ENCODE measurements around the gene GNB1L. TPM values are rescaled to one million over a fixed set of nuclear protein-coding genes. Genes with fewer than 3 reads are reported as not detected.
"Not testable (repeated sequence)": the region's sequence is repeated elsewhere in the genome, so short reads cannot be mapped to it uniquely, and the experiment has no call there.

GNB1L gene
- total and polyA plus RNA-seq, 9 of the 15 experiments (the other 6 are each of a cell fraction or from before 2014, with no cell fraction given): 0.56 to 50.5 (median 10.2) TPM

GRCh38 chr22:19792383-19792896, 62.2 kb downstream of the GNB1L start:
- H3K27ac ChIP-seq (ENCODE audit: extremely low read depth, low read depth, low read length); CTCF ChIA-PET (ENCODE audit: low intra/inter-chr PET ratio); DNase-seq (ENCODE audit: extremely low read depth in 1 of 4, low spot score in 3 of 4); H3K4me3 ChIP-seq; H3K79me2 ChIP-seq (ENCODE audit: control insufficient read depth, insufficient read depth, low read length); ATAC-seq; H3K9me3 ChIP-seq (replicated peaks; ENCODE audit: control insufficient read depth, insufficient read depth, low read depth, low read length); H3K36me3 ChIP-seq (ENCODE audit: control insufficient read depth, insufficient read depth, low read length); FAIRE-seq; H3K9me1 ChIP-seq (ENCODE audit: control insufficient read depth, insufficient read depth, low read length); intact Hi-C loops (cut with micrococcal nuclease); H4K20me1 ChIP-seq (replicated peaks; ENCODE audit: control insufficient read depth, insufficient read depth, low read length); H3K9ac ChIP-seq (ENCODE audit: insufficient read depth in 1 of 2, low read depth in 2 of 2, low read length in 2 of 2); H3K4me2 ChIP-seq (ENCODE audit: insufficient read depth, low read length); H3K27me3 ChIP-seq (ENCODE audit: control insufficient read depth in 2 of 2, insufficient read depth in 2 of 2, low read length in 2 of 2); H2AFZ ChIP-seq (ENCODE audit: low read depth, low read length); BruUV-seq (replicated peaks); in situ Hi-C loops (cut with MboI); TF ChIP-seq NR2C2 (tag; IDR thresholded peaks at IDR 0.05); CEBPG (tag; conservative IDR thresholded peaks at IDR 0.05 in 1 of 2, IDR thresholded peaks at IDR 0.05 in 1 of 2): not testable (repeated sequence)
- POLR2A ChIA-PET: interaction anchor here (0.9 to 16.8 kb wide), 7 partner anchors 9 to 39 kb away, joined by 3 to 205 read pairs (median 5); no protein-coding TSS in a partner anchor
- peaks cover 0 to 26% of the 10 kb centered on the region in 2 experiments; a peak in 1 of 5 replicates for H3K4me1 ChIP-seq (replicated peaks in 1 of 2; ENCODE audit: control insufficient read depth in 2 of 2, insufficient read depth in 2 of 2, low read length in 2 of 2)
- 60% methylated on average over 13 of the region's 13 CpGs for WGBS (ENCODE audit: insufficient coverage, low coverage, missing lambda C conversion rate)
- peak; percentile 83; the same call in 1 of the 2 replicates for TF ChIP-seq ZNF282 (CRISPR knock-in tag; IDR thresholded peaks at IDR 0.05)
- TF ChIP-seq NR3C1 (CRISPR knock-in tag; IDR thresholded peaks at IDR 0.05): 0 out of 2 replicates have a peak, but pooled peaks have one; percentile 43
- peak; percentile 46 for TF ChIP-seq ZNF124 (CRISPR knock-in tag; IDR thresholded peaks at IDR 0.05)
- TF ChIP-seq IRF2 (CRISPR knock-in tag; IDR thresholded peaks at IDR 0.05): peak; percentile 93
- peak; percentile 87; the same call in 1 of the 2 replicates for TF ChIP-seq ELK1 (CRISPR knock-in tag; IDR thresholded peaks at IDR 0.05)
- 0 out of 2 replicates have a peak, but pooled peaks have one; percentile 39 for TF ChIP-seq NR2C2 (CRISPR knock-in tag; IDR thresholded peaks at IDR 0.05)
- TF ChIP-seq, protein P1, sequence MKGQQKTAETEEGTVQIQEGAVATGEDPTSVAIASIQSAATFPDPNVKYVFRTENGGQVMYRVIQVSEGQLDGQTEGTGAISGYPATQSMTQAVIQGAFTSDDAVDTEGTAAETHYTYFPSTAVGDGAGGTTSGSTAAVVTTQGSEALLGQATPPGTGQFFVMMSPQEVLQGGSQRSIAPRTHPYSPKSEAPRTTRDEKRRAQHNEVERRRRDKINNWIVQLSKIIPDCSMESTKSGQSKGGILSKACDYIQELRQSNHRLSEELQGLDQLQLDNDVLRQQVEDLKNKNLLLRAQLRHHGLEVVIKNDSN (CRISPR knock-in tag; IDR thresholded peaks at IDR 0.05): peak; percentile 48; the same call in 1 of the 2 replicates
- TF ChIP-seq HDAC8 (tag; IDR thresholded peaks at IDR 0.05): 0 out of 2 replicates have a peak, but pooled peaks have one; percentile 36
- peak; percentile 42; the same call in 1 of the 2 replicates for TF ChIP-seq CEBPG (CRISPR knock-in tag; IDR thresholded peaks at IDR 0.05)
- TF ChIP-seq, protein P2, sequence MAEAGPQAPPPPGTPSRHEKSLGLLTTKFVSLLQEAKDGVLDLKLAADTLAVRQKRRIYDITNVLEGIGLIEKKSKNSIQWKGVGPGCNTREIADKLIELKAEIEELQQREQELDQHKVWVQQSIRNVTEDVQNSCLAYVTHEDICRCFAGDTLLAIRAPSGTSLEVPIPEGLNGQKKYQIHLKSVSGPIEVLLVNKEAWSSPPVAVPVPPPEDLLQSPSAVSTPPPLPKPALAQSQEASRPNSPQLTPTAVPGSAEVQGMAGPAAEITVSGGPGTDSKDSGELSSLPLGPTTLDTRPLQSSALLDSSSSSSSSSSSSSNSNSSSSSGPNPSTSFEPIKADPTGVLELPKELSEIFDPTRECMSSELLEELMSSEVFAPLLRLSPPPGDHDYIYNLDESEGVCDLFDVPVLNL (CRISPR knock-in tag; IDR thresholded peaks at IDR 0.05; ENCODE audit: low read depth): peak; percentile 78; the same call in 1 of the 2 replicates
- TF ChIP-seq, protein P3, sequence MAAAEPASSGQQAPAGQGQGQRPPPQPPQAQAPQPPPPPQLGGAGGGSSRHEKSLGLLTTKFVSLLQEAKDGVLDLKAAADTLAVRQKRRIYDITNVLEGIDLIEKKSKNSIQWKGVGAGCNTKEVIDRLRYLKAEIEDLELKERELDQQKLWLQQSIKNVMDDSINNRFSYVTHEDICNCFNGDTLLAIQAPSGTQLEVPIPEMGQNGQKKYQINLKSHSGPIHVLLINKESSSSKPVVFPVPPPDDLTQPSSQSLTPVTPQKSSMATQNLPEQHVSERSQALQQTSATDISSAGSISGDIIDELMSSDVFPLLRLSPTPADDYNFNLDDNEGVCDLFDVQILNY (CRISPR knock-in tag; IDR thresholded peaks at IDR 0.05): 0 out of 2 replicates have a peak, but pooled peaks have one; percentile 37
- TF ChIP-seq MAX (CRISPR knock-in tag; IDR thresholded peaks at IDR 0.05): peak; percentile 72
- TF ChIP-seq, protein P4, sequence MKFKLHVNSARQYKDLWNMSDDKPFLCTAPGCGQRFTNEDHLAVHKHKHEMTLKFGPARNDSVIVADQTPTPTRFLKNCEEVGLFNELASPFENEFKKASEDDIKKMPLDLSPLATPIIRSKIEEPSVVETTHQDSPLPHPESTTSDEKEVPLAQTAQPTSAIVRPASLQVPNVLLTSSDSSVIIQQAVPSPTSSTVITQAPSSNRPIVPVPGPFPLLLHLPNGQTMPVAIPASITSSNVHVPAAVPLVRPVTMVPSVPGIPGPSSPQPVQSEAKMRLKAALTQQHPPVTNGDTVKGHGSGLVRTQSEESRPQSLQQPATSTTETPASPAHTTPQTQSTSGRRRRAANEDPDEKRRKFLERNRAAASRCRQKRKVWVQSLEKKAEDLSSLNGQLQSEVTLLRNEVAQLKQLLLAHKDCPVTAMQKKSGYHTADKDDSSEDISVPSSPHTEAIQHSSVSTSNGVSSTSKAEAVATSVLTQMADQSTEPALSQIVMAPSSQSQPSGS (CRISPR knock-in tag; IDR thresholded peaks at IDR 0.05): 0 out of 2 replicates have a peak, but pooled peaks have one; percentile 51
